HuH-7 (cell line): ENCODE data around the gene DNM1.

Experiments used
- DNase-seq: peaks from one replicate; pipeline ENCODE4 v3.0.0; 2011; ENCODE audit warnings: low spot score

The DNM1 gene

DNA sequence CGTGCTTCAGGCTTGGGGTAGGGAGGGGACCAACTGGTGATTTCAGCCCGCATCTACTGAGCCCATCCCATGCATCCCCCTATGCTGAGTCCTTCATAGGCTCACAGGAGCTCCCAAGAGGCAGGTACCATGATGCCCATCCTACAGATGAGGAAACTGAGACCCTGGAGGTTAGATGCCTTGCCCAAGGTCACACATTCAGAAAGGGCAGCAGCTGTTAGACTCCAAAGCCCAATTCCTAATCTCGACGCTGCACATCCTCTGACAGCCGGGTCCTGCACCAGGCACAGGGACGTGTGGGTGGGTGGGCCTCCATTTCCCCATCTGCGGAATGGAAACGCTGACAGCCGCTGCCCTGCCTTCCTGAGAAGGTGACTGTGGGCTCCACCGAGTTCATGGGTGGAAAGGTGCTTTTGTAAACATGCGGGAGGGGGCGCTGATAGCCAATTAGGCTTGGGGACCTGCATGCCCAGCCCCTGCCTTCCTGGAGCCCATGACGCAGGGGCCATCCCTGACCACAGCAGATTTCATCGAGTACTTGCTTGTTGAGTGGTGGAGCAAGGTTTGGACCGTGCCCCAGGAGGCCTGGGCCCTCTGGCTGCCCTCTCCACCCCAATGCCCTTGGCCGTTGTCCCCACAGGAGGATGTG, 2.2 kb downstream of the DNM1 start:
- peak; percentile 15 for DNase-seq

DNA sequence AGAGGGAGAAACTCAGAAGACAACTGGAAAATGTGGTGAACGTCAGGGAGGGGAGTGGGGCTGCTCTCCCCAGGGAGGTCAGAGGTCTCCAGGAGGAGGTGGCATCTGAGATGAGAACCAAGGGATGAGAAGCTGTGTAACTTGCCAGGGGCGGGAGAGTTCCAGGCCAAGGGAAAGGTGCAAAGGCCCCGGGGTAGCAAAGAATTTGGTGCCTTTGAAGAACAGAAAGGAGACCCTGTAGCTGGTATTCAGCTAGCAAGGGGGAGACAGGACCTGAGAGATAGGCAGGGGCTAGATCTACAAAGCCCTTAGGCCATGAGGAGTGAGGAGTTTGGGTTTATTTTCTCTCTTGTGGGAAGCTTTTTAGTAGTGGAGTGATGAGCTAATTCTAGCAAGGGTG, 3.3 kb downstream of the DNM1 start:
- DNase-seq, result peak; percentile 12

DNA sequence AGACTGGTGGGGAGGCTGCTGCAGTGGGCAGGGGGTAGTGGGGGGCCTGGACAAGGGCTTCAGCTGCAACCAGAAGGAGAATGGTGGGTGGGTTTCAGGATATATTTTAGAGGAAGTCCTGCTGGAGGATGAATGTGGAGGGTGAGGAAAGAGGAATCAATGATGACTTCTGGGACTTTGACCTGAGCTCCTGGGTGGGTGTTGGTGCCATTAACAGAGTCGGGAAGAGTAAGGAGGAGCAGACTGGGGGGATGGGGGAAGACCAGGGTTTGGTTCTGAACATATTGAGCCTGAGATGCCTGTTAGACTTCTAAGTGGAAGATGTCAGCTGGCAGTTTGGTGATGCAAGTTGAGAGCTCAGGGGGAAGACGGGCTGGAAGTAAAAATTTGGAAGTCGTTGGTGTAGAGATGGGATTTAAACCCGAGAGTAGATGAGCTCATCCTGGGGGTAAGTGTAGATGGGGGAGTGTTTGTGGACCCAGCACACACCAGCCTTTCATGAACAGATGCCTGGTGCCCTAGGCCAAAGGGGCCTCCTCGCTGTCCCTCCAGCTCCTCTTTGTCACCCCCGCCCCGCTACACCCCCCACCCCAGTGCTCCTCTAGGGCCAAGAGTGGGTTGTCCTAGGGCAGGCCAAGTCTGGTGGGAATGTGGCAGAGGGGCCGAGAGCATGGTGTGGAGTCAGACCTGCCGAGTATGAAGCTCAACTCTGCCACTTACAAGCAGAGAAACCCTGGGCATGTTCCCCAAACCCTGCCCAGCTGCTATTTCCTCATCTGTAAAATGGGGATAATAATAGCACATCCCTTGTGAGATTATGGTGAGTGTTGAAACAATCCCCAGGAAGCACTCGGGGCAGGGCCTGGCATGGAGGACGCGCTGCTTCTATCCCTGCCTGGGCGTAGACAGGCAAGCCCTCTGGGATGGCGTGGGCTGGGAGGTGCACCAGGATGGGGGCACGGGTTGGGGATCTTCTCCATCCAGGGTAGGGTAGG, 4.0 kb downstream of the DNM1 start:
- no peak for DNase-seq

DNA sequence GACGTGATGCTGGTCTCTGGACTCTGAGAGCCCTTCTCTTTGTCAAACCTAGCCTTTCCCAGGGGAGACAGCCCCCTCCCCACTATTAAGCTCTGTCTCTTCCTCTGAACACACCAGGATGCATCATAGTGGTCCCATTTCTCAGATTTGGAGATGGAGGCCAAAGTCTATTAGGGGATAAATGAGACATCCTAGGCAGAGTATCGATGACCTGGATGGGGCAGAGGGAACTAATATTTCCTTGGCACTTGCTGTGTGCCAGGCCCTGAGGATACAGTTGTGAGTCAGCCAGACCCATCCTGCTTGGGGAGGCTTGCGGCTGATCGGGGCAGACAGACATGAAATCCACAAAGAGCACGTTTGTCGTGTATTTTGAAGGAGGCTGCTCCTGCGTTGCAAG, 5.2 kb downstream of the DNM1 start:
- DNase-seq, result no peak

DNA sequence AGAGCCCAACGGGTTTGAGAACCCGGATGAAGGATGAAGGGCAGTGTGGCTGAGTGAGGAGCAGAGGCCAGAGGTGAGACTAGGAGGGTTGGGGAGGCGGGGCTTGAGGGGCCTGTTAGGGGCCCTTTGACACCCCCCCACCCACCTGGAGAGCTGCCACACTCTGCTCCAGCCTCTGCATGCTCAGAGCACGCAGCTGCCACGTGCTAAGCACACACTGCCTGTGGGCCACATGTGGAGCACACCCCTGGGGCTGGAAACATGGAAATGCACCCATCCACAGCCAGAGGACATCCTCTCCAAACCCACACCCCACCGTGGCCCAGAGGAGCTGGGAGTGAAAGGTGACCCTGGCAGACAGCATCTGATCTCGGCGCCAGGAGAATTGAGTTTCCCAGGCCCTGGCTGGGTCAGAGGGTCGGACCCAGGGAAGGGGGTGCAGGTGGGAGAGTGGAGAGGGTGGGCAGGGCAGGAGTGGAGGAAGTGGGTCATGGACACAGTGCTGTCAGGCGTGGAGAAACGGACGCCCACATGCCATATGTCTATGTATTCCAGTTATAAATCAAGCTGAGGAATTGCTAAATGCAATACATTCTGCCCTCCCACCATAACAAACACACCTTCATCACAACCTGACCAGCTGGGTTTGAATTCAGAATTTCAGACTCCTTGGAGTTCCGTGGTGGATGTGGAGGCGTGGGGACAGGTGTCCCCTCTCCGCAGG, 5.9 kb downstream of the DNM1 start:
- no peak for DNase-seq

DNA sequence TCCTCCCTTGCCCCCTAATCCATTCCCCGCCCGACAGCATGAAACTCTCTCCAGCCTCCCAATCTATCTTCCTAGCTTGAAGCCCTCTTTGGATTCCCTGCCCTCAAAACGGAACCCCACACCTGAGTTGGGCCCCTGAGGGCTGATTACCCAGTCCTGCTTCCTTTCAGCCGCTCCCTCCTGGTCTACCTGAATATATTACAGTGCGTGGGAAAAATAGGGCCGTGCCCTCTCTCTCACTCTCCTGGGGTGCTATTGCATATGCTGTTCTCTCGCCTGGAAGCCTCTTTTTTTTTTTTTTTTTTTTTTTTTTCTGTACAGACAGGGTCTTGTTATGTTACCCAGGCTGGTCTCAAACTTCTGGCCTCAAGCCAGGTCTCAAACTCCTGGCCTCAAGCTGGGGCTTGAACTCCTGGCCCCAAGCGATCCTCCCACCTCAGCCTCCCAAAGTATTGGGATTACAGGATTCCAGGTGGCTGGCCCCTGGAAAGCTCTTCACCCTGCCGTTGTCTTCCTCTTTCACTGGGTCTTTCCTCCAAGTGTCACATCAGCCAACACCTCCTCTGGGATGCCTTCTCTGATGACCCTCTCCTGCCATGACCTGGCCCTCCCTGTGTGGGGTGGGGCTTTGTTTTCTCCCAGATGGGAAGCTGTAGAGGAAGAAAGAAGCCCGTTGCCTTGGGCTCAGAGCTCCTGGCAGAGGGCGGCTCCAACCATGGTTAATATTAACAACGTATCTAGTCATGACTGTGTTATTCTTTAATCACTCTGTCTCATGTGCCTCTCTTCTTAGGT, 8.2 kb downstream of the DNM1 start:
- no peak for DNase-seq

DNA sequence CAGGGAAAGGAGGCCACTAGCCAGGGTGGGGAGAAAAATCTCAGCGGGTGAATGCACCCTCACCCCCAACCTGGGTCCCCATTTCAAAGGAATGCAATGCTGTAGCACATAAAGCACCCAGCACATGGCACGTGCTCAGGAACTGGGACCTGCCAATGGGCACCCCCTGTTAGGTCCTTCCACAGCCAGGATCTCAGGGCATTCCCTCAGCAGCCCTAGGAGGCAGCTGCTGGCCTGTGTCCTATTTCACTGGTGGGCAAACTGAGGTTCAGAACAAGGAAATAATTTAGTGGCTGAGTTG, 8.8 kb downstream of the DNM1 start:
- DNase-seq, result no peak

DNA sequence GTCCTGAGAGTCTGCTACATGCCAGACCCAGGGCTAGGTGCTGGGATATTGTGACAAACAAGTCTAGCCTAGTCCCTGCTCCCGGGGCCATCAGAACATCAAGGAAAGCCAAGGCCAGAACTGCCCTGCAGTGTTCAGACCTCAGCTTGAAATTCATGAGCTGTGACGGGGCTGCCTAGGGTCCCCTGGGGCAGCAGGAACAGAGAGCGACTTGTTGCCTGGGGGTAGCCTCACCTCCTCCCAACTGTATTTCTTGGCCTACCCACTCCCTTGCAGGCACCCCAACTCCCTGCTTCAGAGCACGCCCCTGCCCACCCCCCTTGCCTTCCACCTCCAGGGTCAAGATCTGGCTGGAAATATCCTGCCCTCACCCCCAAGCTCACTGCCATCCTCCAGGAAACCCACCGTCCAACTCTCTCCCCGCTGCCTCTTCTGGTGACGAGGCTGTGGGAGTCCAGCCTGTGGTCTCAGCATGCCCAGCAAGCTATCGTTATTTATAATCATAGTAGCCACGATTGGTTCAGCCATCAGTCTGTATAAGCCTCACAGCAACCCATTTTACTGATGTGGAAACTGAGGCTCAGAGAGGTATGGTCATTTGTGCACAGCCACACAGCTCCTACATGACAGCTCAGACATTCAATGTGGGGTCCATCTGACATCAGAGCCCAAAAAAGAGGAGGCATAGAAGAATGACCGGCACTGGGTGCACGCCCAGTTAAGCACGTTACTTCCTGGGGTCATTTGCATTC, 10.7 kb downstream of the DNM1 start:
- no peak for DNase-seq

DNA sequence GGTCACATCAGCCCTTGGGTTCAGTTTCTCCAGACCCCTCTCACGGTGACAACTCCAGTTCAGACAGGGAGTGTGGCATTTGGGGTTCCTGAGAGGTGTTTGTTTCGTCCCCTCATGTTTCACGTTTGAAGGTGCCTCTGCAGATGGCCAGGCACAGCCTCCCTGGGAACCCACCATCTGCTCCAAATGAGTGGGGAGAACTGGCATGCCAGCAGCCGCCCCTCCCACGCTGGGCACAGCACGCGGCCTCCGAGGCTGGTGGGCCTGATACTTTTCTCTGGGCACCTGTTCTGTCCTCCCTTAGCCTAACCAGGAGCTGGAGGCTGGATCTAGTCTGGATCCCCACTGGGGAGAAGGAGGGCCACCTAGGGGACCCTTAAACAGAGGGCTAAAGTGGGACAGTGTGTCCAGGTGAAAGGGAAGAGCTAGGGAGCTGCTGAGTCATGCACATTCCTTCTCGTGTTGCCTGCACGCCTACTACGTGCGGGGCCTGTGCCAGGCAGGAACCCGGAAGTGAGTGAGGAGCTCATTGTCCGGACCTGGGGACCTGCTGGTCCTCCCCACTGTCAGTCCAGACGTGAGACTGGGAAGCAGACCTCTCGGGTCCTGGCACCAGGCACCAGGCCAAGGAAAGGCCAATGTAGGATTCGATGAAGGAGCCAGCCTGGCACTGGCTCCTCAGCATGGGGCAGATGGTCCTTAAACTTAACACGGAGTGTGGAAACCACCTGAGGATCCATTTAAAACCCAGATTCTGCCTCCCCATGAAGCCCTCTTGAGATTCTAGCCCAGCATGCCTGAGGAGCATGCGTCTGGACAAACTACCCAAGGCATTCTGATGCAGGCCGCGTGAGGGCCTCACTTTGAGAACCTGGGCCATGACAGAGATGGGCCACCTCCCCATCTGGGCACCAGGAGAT, 11.7 kb downstream of the DNM1 start:
- no peak for DNase-seq

DNA sequence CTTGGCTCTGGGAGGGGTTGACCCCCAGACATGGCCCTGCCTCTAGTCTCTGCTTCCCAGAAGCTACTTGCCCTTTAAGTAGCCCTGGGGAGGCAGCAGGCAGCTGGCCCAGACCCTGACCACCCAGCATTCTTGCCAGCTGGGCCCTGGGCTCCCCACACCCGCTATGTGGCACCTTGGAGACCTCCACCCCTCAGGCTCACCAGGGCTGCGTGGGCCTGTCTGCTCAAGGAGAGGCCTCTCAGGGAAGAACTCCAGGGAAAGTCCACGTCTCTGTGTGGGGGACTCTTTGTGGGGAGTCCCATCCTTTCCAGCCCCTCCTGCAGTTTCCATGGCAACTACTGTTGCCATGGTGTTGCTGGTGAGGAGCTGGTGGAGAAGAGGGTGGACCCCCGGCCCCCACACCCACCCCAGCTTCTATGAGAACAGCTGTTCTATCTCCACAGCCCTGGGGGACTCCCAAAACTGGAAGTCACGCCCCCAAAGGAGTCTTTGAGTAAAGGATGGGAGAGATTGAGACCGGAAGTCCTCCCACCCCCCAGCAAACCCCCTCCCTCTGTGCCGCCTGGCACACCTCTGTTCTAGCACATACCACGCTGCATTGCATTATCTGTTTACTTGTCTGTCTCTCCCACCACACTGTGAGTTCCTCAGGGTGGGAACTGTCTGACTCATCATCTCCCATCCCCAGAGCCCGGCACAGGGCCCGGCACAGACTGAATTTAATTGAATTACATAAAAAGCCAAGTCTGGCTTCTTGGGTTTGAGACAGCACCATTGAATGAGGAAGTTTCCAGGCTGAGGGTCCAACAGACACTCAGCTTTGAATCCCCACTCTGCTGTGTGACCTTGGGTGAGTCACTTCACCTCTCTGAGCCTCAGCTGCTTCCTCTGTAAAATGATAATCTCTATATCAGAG, 12.6 kb downstream of the DNM1 start:
- DNase-seq, result no peak

DNA sequence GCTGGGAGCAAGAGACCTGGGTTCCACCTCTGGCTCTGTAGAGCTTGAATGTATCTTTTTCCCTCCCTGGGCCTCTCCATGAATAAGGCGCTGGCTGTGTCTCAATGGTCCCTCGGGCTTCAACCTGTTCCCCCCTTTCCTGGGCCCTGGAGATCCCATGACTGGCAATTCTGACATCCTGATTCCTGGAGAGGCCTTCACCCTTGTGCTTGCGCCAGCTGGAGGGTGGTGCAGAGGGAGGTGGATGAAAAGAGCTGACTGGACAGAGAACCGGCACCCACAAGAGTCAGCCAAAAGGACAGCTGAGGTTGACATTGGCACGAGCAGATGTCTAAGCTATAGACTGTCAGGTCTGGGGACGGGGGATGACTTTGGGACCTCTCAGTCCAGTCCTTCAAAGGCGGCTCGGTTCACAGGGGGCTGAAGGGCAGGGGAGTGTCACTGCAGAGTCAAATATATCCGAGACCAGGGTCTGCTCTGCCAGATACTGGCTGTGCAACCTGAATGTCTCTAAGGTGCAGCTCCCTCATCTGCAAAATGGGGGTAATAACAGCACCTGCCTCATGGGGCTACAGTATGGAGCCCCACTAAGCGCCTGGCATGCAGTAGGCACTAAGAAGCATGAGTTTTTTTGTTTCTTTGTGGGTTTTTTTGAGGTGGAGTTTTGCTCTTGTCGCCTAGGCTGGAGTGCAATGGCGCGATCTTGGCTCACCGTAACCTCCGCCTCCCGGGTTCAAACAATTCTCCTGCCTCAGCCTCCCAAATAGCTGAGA, 13.8 kb downstream of the DNM1 start:
- DNase-seq, result no peak

DNA sequence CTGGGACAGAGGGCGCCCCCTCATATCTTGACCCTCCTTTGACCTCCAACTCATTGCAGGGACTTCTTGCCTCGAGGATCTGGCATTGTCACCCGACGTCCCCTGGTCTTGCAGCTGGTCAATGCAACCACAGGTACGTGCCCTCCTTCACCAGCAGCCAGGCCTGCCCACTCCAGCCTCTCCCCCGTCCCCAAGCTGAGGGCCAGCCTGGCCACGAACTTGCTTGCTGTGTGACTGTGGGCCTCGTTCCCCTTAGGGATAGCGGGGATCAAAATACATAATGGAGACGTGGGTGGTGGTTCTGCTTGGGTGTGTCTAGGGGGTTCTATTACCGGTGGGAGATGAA, 15.0 kb downstream of the DNM1 start:
- no peak for DNase-seq

DNA sequence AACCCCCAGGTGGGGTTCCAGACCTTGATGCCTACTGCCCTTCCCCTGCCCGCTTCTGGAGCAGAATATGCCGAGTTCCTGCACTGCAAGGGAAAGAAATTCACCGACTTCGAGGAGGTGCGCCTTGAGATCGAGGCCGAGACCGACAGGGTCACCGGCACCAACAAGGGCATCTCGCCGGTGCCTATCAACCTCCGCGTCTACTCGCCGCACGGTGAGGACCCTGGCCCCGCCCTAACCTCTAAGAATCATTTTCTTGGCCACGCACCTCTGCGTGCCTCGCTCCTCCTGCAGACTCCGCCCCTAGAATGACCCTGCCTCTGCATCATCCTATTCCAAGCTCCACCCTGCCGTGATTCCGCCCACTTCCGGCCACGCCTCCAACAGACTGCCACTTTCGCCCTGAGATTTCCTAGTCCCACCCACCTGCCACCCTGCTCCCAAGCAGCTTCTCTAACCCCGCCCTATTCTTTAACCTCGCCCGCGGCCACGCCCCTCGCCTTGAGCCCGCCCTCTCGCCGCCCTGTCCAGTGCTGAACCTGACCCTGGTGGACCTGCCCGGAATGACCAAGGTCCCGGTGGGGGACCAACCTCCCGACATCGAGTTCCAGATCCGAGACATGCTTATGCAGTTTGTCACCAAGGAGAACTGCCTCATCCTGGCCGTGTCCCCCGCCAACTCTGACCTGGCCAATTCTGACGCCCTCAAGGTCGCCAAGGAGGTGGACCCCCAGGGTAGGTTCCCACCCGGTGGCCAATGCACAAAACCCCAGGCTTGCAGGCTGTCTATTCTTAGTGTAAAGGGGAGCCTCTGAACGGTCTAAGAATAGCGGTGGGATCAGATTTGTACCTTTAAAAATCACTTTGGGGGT, 15.6 kb downstream of the DNM1 start:
- DNase-seq, result no peak

DNA sequence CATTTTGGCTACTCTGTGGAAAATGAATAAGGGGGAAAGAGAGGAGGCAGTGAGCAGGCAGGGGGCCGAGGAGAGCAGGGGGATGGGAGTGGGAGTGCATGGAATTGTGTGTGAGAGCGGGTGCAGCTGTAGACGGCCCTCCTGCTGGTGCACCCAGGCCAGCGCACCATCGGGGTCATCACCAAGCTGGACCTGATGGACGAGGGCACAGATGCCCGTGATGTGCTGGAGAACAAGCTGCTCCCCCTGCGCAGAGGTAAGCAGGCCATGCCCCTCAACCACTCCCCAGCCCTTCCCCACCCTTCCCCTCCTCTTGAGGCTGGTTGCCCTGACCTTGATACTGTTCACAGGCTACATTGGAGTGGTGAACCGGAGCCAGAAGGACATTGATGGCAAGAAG, 16.7 kb downstream of the DNM1 start:
- DNase-seq, result no peak

DNA sequence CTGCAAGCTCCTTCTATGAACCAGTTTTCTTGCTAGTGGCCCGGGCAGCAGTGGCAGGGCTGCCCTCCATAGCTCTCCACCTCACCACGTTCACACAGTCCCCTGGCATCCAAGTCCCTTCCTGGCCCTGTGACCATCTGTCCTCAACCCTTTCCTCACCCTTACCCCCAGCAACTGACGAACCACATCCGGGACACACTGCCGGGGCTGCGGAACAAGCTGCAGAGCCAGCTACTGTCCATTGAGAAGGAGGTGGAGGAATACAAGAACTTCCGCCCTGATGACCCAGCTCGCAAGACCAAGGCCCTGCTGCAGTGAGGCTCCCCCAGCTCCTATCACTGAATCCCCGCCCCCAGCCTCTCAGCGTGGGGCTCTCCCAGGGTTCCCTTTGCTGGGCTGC, 18.8 kb downstream of the DNM1 start:
- DNase-seq, result no peak

DNA sequence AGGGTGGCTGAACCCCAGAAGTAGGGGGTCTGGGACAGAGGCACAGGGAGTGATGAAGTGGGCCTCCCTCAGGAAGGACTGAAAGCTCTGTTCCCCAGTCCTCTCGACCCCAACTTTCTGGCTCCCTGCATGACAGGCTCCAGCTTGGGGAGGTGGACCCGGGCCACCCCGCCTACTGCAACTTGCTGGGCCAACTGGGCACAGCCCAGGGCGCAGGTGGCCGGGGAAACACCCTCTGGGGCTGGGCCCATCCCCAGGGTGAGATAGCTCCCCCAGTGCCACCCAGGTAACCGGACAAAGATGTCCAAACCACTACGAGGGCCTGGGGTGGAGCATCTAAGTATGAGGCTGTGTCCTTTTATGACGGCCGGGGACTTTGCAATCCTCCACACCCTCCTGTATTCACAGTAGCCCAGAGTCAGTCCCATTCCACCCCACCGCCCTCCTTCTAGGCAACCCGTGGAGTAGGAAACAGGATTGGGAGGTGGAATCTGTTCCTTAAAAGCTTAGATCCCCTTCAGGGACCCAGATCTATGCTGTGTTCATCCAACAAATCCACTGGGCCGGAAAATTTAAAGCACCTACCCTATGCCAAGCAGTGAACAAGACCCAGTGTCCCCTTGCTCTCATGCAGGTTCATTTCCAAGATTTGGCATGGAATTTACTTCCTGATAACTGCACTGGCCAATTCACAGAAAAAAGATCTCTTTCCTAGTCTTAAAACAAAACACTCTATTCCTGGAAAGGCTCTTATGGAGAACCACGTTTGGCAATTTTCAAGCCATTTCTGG, 19.9 kb downstream of the DNM1 start:
- no peak for DNase-seq

DNA sequence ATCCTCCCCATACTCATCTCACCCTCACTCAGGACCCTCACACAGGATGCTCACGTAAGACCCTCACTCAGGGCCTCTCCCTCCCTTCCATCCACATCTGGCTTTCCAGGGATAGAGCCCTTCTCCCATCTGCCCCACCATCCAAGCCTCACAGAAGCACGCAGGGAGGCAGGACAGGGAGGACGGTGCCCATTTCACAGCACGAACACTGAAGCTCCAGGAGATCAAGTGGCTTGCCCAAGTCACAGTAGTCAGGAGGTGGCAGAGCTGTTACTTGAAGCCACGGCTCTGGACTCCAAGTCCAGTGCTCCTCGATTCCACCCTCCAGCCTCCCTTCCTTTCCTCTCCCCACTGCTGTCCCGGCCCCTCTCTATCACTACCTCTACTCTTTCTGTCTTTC, 21.7 kb downstream of the DNM1 start:
- DNase-seq, result no peak
